ENCODE results near the gene GDPGP1. TPM values are rescaled to one million over a fixed set of nuclear protein-coding genes. Genes with fewer than 3 reads are reported as not detected.

GDPGP1 gene, protein sequence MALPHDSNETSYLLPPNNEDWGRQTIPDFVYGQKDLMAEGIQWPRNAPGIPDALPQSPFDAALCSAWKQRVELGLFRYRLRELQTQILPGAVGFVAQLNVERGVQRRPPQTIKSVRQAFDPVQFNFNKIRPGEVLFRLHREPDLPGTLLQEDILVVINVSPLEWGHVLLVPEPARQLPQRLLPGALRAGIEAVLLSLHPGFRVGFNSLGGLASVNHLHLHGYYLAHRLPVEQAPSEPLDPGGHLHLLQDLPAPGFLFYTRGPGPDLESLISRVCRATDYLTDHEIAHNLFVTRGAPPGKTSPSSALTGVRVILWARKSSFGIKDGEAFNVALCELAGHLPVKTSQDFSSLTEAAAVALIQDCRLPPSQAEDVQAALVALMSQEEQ
- total RNA-seq (2014; rRNA removed; shearing (Covaris generic)) (8.1 and 22.3 TPM in 2 replicates), total RNA-seq (2022) (12.1 and 12.9 TPM in 2 replicates), Bru-seq, nascent RNA (percentile 51 among the genes with signal in this experiment), BruChase-seq, experiment 1, labeled RNA remaining after a 6-hour chase (percentile 58 among the genes with signal in this experiment), BruChase-seq, experiment 2, labeled RNA remaining after a 2-hour chase (percentile 59 among the genes with signal in this experiment)
- long read RNA-seq, partial matches to known transcripts: 2 of 4 reads
- long read RNA-seq, other reads (novel, unspliced or antisense): 0 of 4 reads

DNA sequence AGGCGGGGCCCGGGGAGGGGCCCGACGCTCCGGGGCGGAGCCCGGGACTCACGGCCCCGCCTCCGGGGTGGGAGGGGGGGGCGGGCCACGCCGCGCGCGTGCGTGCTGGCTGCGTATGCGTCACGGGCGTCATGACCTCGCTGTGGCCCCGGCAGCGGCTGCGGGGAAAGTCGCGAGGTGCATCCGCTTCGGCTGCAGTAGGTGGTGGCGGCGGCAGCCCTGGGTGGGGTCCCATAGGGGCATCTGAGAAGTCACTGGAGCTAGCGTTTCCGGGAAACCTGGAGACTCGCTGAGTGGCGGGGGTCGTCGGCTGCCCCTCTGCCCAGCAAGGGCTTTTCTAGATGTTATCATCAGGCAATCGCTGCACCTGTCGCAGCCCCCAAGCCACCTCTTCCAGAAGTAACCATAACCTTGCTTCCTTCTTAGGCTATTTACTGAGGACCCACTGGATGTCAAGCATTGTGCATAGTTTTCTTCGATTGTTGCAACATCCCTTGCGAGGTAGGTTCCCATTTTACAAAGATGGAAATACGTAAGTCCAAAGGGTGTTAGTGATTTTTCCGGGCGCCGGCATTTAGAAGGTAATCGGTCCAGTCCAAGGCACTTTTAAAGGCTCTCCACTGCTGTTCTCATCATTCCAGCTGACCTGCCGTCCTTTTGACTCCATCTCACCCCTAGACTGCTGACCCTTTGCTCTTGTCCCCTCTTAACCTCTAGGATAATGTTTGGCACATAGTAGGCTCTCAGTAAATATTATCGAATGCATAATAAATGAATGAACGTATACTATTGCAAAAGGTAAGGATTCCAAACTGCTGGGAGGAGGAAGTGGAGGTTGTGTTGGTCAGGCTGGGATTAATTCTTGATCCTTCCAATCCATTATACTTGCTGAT is at the start of gene GDPGP1:
TSS of gene GDPGP1 (plus strand) at position 114 of the 893 bp plus-strand sequence. CDS start 6,700 bp downstream, outside the sequence.
- H3K9me3 ChIP-seq (ENCODE audit: low read length): no peaks in the 10 kb centered on the region
- H3K79me2 ChIP-seq (ENCODE audit: insufficient read depth, low read depth, low read length): peaks cover 20% of the 10 kb centered on the region; the same call in 1 of the 2 replicates
- peak within 1 kb of the TSS; percentile 73 for H3K27ac ChIP-seq (ENCODE audit: low read depth, low read length, poor library complexity, severe bottlenecking)
- peak within 1 kb of the TSS; percentile 79 for H3K4me3 ChIP-seq (ENCODE audit: low read depth, low read length, poor library complexity, severe bottlenecking)
- H3K4me1 ChIP-seq (ENCODE audit: insufficient read depth, low read length, poor library complexity, severe bottlenecking): peaks cover 31% of the 10 kb centered on the region
- intact Hi-C loops (cut with micrococcal nuclease; ENCODE audit: unreplicated experiment): loop anchor here (1.0 to 10.0 kb wide), 5 partner anchors 31 to 760 kb away; partner anchors contain the start of genes IDH2, NGRN and PRC1
- DNase-seq (ENCODE audit: low spot score): no peak
- ChIA-PET POLR2A (interaction anchor here (0.5 to 3.5 kb wide), 18 partner anchors 10 to 135 kb away, joined by 3 to 23 read pairs (median 3); partner anchors contain the start of gene SEMA4B), CTCF (ENCODE audit: unreplicated experiment) (no interaction called here)
- TF ChIP-seq, protein P1, sequence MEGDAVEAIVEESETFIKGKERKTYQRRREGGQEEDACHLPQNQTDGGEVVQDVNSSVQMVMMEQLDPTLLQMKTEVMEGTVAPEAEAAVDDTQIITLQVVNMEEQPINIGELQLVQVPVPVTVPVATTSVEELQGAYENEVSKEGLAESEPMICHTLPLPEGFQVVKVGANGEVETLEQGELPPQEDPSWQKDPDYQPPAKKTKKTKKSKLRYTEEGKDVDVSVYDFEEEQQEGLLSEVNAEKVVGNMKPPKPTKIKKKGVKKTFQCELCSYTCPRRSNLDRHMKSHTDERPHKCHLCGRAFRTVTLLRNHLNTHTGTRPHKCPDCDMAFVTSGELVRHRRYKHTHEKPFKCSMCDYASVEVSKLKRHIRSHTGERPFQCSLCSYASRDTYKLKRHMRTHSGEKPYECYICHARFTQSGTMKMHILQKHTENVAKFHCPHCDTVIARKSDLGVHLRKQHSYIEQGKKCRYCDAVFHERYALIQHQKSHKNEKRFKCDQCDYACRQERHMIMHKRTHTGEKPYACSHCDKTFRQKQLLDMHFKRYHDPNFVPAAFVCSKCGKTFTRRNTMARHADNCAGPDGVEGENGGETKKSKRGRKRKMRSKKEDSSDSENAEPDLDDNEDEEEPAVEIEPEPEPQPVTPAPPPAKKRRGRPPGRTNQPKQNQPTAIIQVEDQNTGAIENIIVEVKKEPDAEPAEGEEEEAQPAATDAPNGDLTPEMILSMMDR (conservative IDR thresholded peaks at IDR 0.05; ENCODE audit: low read length): no peak
- TF ChIP-seq EZH2phosphoT487 (IDR thresholded peaks at IDR 0.05; ENCODE audit: borderline replicate concordance, low read depth, low read length): no peak
- peak within 1 kb of the TSS; percentile 96 for H3K4me2 ChIP-seq (ENCODE audit: low read length)
- H3K36me3 ChIP-seq (ENCODE audit: insufficient read depth, low read length): peaks cover 33% of the 10 kb centered on the region
- no peaks in the 10 kb centered on the region for H3K9me2 ChIP-seq (ENCODE audit: insufficient read depth, low read length)
- TSS peak; percentile 75 for BruUV-seq (replicated peaks)
- H2AFZ ChIP-seq (ENCODE audit: low read length): peak within 1 kb of the TSS; percentile 94
- H4K20me1 ChIP-seq (ENCODE audit: insufficient read depth, low read length): no peaks in the 10 kb centered on the region

DNA sequence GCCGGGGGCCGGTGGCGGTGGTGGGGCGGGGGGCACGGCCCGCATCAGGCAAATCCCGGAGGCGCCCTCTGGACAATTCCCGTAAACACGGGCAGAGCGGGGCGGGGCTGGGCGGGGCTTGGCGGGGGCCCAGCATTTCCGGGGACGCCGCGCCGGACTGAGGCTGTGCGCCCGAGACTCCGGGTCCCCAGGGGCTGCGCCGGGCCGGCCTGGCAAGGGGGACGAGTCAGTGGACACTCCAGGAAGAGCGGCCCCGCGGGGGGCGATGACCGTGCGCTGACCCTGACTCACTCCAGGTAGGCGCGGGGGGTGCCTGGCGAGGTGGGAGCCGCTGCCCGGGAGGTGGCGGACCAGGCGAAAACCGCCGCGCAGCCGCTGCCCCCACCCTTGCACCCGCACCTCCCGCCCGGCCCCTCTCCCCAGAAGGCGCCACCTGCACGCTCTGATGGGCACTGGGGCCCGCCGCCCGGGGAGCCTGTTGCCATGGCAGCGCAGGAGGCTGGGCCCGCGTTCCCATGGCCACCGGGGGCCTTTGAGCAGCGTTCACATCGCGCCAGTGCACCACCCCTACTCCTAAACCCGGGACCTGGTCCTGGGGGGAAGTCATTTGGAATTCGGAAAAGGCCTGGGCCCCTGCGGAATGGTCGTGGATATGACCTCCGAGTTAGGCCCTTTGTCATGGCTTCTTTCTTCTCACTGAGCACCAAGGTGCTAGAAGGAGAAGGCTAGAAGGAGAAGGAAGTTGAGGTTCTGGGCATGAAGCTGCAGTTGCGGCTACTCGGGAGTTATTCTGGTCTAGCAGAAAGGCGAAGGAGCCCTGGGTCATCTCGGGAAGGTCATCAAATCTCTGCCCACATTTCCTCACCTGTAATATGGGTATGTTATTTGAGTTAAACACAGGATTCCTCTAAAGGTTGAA is 49.0 kb upstream of the GDPGP1 start:
- peak overlapping the region; percentile 77 for H3K4me2 ChIP-seq (ENCODE audit: low read length)
- intact Hi-C loops (cut with micrococcal nuclease; ENCODE audit: unreplicated experiment): no loop called here
- H4K20me1 ChIP-seq (ENCODE audit: insufficient read depth, low read length): no peaks in the 10 kb centered on the region
- BruUV-seq (replicated peaks): no TSS peak
- no peaks in the 10 kb centered on the region for H3K9me3 ChIP-seq (ENCODE audit: low read length)
- TF ChIP-seq, protein P1 (conservative IDR thresholded peaks at IDR 0.05; ENCODE audit: low read length): no peak
- TF ChIP-seq EZH2phosphoT487 (IDR thresholded peaks at IDR 0.05; ENCODE audit: borderline replicate concordance, low read depth, low read length): no peak
- no peak overlapping the region for H3K27ac ChIP-seq (ENCODE audit: low read depth, low read length, poor library complexity, severe bottlenecking)
- DNase-seq (ENCODE audit: low spot score): peak; percentile 73
- ChIA-PET CTCF (ENCODE audit: unreplicated experiment) (no interaction called here), POLR2A (interaction anchor here (0.6 kb wide), 1 partner anchor 9 kb away, joined by 6 read pairs; no protein-coding TSS in a partner anchor)
- H3K36me3 ChIP-seq (ENCODE audit: insufficient read depth, low read length): no peaks in the 10 kb centered on the region
- peak overlapping the region; percentile 77 for H3K4me3 ChIP-seq (ENCODE audit: low read depth, low read length, poor library complexity, severe bottlenecking)
- no peaks in the 10 kb centered on the region for H3K9me2 ChIP-seq (ENCODE audit: insufficient read depth, low read length)
- peaks cover 34% of the 10 kb centered on the region for H3K4me1 ChIP-seq (ENCODE audit: insufficient read depth, low read length, poor library complexity, severe bottlenecking)
- H3K79me2 ChIP-seq (ENCODE audit: insufficient read depth, low read depth, low read length): no peaks in the 10 kb centered on the region
- peak overlapping the region; percentile 72 for H2AFZ ChIP-seq (ENCODE audit: low read length)
